AG20443 (cell line): Measurements from ENCODE around the gene NRF1.

Experiments used
- DNase-seq: peaks from one replicate; pipeline ENCODE4 v3.0.0; 2012; ENCODE audit warnings: low spot score, mixed read lengths

NRF1 gene

GRCh38 chr7:129804111-129804889 is 192.8 kb downstream of the NRF1 start:
- peak; percentile 6 for DNase-seq

- peak; percentile 6 for DNase-seq
Measured at GRCh38 chr7:129804890-129805719, 193.6 kb downstream of the NRF1 start.
